IMR-90 (cell line): Measurements from ENCODE around the gene LPA.

ENCODE experiments used
- BHLHE40 ChIP-seq: fragments of 150-350 bp; IDR thresholded peaks from 2 replicates; pipeline ENCODE4 v1.6.1; 2016; ENCODE audit warnings: mild to moderate bottlenecking, low read depth, low read length
- POLR2A ChIP-seq: IDR thresholded peaks from 2 replicates; pipeline ENCODE4 v1.6.1; 2012; ENCODE audit warnings: mild to moderate bottlenecking, low read depth, low read length
- RFX5 ChIP-seq: IDR thresholded peaks from 2 replicates; pipeline ENCODE4 v1.8.0; 2012; ENCODE audit warnings: low read depth, mild to moderate bottlenecking, low read length, moderate library complexity
- SMC3 ChIP-seq: fragments of 150-350 bp; IDR thresholded peaks from 2 replicates; pipeline ENCODE4 v1.6.1; 2016; ENCODE audit warnings: low read depth, mild to moderate bottlenecking, antibody characterized with exemption, low read length, moderate library complexity
- TF ChIP-seq, protein P1 (sequence below): conservative IDR thresholded peaks from 2 replicates; pipeline ENCODE4 v1.5.1; 2012; ENCODE audit warnings: mild to moderate bottlenecking, low read depth, low read length, improper control_type of control experiment
- TF ChIP-seq, protein P2 (sequence below): fragments of 150-350 bp; IDR thresholded peaks from 2 replicates; pipeline ENCODE4 v1.6.1; 2016; ENCODE audit warnings: low read depth, mild to moderate bottlenecking, low read length, moderate library complexity, borderline replicate concordance
- TF ChIP-seq, protein P3 (sequence below): fragments of 150-350 bp; IDR thresholded peaks from 2 replicates; pipeline ENCODE4 v1.6.1; 2017; ENCODE audit warnings: mild to moderate bottlenecking, antibody characterized with exemption, low read length, low read depth

DNA sequence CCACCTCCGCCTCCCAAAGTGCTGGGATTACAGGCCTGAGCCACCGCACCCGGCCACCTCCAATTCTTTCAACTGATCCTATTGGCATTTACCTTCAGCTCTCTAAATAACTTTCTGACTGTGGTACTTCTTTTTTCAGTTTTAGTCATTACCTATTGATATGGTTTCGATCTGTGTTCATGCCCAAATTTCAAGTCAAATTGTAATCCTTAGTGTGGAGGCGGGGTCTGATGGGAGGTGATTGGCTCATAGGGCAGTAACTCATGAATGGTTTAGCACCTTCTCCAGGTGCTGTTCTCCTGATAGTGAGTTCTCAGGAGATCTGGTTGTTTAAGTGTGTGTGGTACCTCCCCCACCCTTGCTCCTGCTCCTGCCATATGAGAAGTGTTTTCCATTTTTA lies 140.9 kb downstream of the LPA start:
- TF ChIP-seq, protein P1, sequence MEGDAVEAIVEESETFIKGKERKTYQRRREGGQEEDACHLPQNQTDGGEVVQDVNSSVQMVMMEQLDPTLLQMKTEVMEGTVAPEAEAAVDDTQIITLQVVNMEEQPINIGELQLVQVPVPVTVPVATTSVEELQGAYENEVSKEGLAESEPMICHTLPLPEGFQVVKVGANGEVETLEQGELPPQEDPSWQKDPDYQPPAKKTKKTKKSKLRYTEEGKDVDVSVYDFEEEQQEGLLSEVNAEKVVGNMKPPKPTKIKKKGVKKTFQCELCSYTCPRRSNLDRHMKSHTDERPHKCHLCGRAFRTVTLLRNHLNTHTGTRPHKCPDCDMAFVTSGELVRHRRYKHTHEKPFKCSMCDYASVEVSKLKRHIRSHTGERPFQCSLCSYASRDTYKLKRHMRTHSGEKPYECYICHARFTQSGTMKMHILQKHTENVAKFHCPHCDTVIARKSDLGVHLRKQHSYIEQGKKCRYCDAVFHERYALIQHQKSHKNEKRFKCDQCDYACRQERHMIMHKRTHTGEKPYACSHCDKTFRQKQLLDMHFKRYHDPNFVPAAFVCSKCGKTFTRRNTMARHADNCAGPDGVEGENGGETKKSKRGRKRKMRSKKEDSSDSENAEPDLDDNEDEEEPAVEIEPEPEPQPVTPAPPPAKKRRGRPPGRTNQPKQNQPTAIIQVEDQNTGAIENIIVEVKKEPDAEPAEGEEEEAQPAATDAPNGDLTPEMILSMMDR: no peak
- no peak for TF ChIP-seq RFX5
- TF ChIP-seq, protein P2, sequence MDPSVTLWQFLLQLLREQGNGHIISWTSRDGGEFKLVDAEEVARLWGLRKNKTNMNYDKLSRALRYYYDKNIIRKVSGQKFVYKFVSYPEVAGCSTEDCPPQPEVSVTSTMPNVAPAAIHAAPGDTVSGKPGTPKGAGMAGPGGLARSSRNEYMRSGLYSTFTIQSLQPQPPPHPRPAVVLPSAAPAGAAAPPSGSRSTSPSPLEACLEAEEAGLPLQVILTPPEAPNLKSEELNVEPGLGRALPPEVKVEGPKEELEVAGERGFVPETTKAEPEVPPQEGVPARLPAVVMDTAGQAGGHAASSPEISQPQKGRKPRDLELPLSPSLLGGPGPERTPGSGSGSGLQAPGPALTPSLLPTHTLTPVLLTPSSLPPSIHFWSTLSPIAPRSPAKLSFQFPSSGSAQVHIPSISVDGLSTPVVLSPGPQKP: no peak
- TF ChIP-seq, protein P3, sequence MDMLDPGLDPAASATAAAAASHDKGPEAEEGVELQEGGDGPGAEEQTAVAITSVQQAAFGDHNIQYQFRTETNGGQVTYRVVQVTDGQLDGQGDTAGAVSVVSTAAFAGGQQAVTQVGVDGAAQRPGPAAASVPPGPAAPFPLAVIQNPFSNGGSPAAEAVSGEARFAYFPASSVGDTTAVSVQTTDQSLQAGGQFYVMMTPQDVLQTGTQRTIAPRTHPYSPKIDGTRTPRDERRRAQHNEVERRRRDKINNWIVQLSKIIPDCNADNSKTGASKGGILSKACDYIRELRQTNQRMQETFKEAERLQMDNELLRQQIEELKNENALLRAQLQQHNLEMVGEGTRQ: no peak
- TF ChIP-seq POLR2A: no peak
- no peak for TF ChIP-seq SMC3
- TF ChIP-seq BHLHE40: no peak
